Gastrocnemius medialis (tissue), 4 donors: ENCODE data around the gene SLC22A5.

Experiments used
- CTCF ChIP-seq, 5 experiments: fragments of 450-650 bp in 3 of 5; fragments of 200-600 bp in 2 of 5; sonication (generic) in 2 of 5; IDR thresholded peaks in 4 of 5; conservative IDR thresholded peaks in 1 of 5; 1 replicate in 4 of 5; 2 replicates in 1 of 5; pipeline ENCODE4 v1.5.1; 2016 to 2019; ENCODE audit warnings: antibody characterized with exemption in 5 of 5, mild to moderate bottlenecking in 3 of 5, moderate library complexity in 3 of 5
- POLR2A ChIP-seq, 2 donors: fragments of 450-650 bp; IDR thresholded peaks; one replicate each; pipeline ENCODE4 v1.6.1; 2017; ENCODE audit warnings: antibody characterized with exemption in 2 of 2, mild to moderate bottlenecking in 2 of 2, moderate library complexity in 2 of 2

- TF ChIP-seq CTCF (IDR thresholded peaks at IDR 0.05 in 4 of 5, conservative IDR thresholded peaks at IDR 0.05 in 1 of 5) (no peak), POLR2A (IDR thresholded peaks at IDR 0.05) (no peak)
These were observed 60.2 kb downstream of the SLC22A5 start for GRCh38 chr5:132429463-132430440.
